GM12873 (cell line): ENCODE data around the gene ZKSCAN7.

ENCODE experiments used
- CTCF ChIP-seq: IDR thresholded peaks from 2 replicates; pipeline ENCODE4 v1.5.1; 2012; ENCODE audit warnings: low read depth, mild to moderate bottlenecking, moderate library complexity, low read length, control low read depth; ENCODE audit not compliant: insufficient read depth; ENCODE audit errors: missing control alignments

The ZKSCAN7 gene

GRCh38 chr3:44535364-44535763 lies 19.6 kb upstream of the ZKSCAN7 start:
- no peak for TF ChIP-seq CTCF

- TF ChIP-seq CTCF: no peak
These were observed 730 bp downstream of the ZKSCAN7 start for GRCh38 chr3:44555723-44556122.

DNA sequence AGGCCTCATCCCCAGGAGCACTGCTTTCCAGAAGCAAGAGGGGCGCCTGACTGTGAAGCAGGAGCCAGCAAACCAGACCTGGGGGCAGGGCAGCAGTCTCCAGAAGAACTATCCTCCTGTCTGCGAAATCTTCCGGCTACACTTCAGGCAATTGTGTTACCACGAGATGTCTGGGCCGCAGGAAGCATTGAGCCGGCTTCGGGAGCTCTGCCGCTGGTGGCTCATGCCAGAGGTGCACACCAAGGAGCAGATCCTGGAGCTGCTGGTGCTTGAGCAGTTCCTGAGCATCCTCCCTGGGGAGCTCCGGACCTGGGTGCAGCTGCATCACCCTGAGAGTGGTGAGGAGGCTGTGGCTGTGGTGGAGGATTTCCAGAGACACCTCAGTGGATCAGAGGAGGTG lies 2.1 kb downstream of the ZKSCAN7 start:
- no peak for TF ChIP-seq CTCF

DNA sequence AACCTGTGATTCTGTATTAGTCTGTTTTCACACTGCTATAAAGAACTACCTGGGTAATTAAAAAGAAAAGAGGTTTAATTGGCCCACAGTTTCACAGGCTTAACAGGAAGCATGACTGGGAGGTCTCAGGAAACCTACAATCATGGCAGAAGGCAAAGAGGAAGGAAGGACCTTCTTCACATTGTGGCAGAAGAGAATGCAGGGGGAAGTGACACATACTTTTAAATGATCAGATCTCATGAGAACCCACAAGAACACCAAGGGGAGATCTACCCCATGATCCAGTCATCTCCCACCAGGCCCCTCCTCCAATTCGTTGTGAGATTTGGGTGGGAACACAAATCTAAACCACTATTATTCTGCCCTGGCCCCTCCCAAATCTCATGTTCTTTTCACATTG lies 6.1 kb downstream of the ZKSCAN7 start:
- no peak for TF ChIP-seq CTCF

GRCh38 chr3:44562147-44562546 lies 7.2 kb downstream of the ZKSCAN7 start:
- no peak for TF ChIP-seq CTCF

- no peak for TF ChIP-seq CTCF
These were observed 13.6 kb downstream of the ZKSCAN7 start for GRCh38 chr3:44568561-44568960.

- no peak for TF ChIP-seq CTCF
These were observed 16.0 kb downstream of the ZKSCAN7 start for GRCh38 chr3:44571024-44571423.

GRCh38 chr3:44576613-44577012 lies 21.6 kb downstream of the ZKSCAN7 start:
- TF ChIP-seq CTCF: no peak
